Measurements from ENCODE around the gene MEF2B.

The MEF2B gene

GRCh38 chr19:19105365-19106055 lies 64.6 kb downstream of the MEF2B start:
- CTCF ChIA-PET = no interaction called here
- TF ChIP-seq SP2 (tag by site-specific recombination; IDR thresholded peaks at IDR 0.05) (peak; percentile 42), KLF1 (tag by site-specific recombination; IDR thresholded peaks at IDR 0.05) (0 out of 2 replicates have a peak, but pooled peaks have one; percentile 14), ZFHX2 (tag by site-specific recombination; conservative IDR thresholded peaks at IDR 0.05) (peak; percentile 38; the same call in 1 of the 2 replicates), EGR2 (tag by site-specific recombination; IDR thresholded peaks at IDR 0.05; ENCODE audit: low read depth) (peak; percentile 33; the same call in 1 of the 2 replicates), GLIS1 (tag by site-specific recombination; IDR thresholded peaks at IDR 0.05) (peak; percentile 49), ZNF501 (tag by site-specific recombination; IDR thresholded peaks at IDR 0.05) (no peak), SP3 (tag by site-specific recombination; IDR thresholded peaks at IDR 0.05) (peak; percentile 51; the same call in 1 of the 2 replicates), ZNF785 (tag by site-specific recombination; IDR thresholded peaks at IDR 0.05) (no peak), KLF16 (tag by site-specific recombination; IDR thresholded peaks at IDR 0.05) (no peak), ZNF768 (tag by site-specific recombination; IDR thresholded peaks at IDR 0.05) (no peak), ZNF513 (tag by site-specific recombination; IDR thresholded peaks at IDR 0.05) (no peak), ZNF549 (tag by site-specific recombination; IDR thresholded peaks at IDR 0.05) (no peak)
- H3K27ac ChIP-seq (ENCODE audit: extremely low read depth, low read depth, low read length) = no peak overlapping the region

GRCh38 chr19:19103167-19103566 lies 66.9 kb downstream of the MEF2B start:
- H3K9me3 ChIP-seq (ENCODE audit: control insufficient read depth, insufficient read depth, low read depth, low read length) = no peaks in the 10 kb centered on the region
- H3K36me3 ChIP-seq (ENCODE audit: control insufficient read depth in 2 of 2, insufficient read depth in 1 of 2, low read length in 2 of 2) = peaks cover 0 to 9% of the 10 kb centered on the region in 2 experiments; a peak in 1 of 3 replicates
- POLR2A ChIA-PET = no interaction called here
- TF ChIP-seq ZNF214 (tag by site-specific recombination; IDR thresholded peaks at IDR 0.05; ENCODE audit: borderline replicate concordance) (no peak), ZNF76 (tag by site-specific recombination; IDR thresholded peaks at IDR 0.05; ENCODE audit: borderline replicate concordance, low read depth) (no peak), ZNF132 (tag by site-specific recombination; IDR thresholded peaks at IDR 0.05; ENCODE audit: borderline replicate concordance) (no peak), ZIC2 (tag by site-specific recombination; IDR thresholded peaks at IDR 0.05) (no peak), ZSCAN18 (tag by site-specific recombination; IDR thresholded peaks at IDR 0.05) (no peak), ZBTB26 (tag by site-specific recombination; optimal IDR thresholded peaks at IDR 0.05) (no peak), PATZ1 (tag by site-specific recombination; IDR thresholded peaks at IDR 0.05) (no peak), ZFP41 (tag by site-specific recombination; IDR thresholded peaks at IDR 0.05; ENCODE audit: borderline replicate concordance) (no peak), ZSCAN16 (tag by site-specific recombination; IDR thresholded peaks at IDR 0.05) (no peak), ZNF292 (tag by site-specific recombination; IDR thresholded peaks at IDR 0.05; ENCODE audit: borderline replicate concordance, low read depth) (no peak), GLIS1 (tag by site-specific recombination; IDR thresholded peaks at IDR 0.05) (no peak), ZNF280C (tag by site-specific recombination; IDR thresholded peaks at IDR 0.05) (no peak), ZNF626 (tag by site-specific recombination; IDR thresholded peaks at IDR 0.05) (no peak), SETDB1 (IDR thresholded peaks at IDR 0.05; ENCODE audit: insufficient read length, low read length) (no peak), PRDM1 (tag by site-specific recombination; IDR thresholded peaks at IDR 0.05) (no peak)
- no peak overlapping the region for H3K4me3 ChIP-seq (ENCODE audit: low read depth, low read length)
- H3K4me1 ChIP-seq (ENCODE audit: control insufficient read depth, insufficient read depth, low read length) = no peaks in the 10 kb centered on the region
- CTCF ChIA-PET = interaction anchor here (0.6 to 1.0 kb wide), 3 partner anchors 13 to 72 kb away, joined by 3 read pairs; no protein-coding TSS in a partner anchor
- H3K27ac ChIP-seq (ENCODE audit: extremely low read depth, low read depth, low read length) = no peak overlapping the region

More at GRCh38 chr19:19105365-19106055, 64.6 kb downstream of the MEF2B start:
- POLR2A ChIA-PET = no interaction called here
- no peaks in the 10 kb centered on the region for H3K9me3 ChIP-seq (ENCODE audit: control insufficient read depth, insufficient read depth, low read depth, low read length)
- no peaks in the 10 kb centered on the region for H3K4me1 ChIP-seq (ENCODE audit: control insufficient read depth, insufficient read depth, low read length)
- H3K36me3 ChIP-seq (ENCODE audit: control insufficient read depth in 2 of 2, insufficient read depth in 1 of 2, low read length in 2 of 2) = peaks cover 0 to 9% of the 10 kb centered on the region in 2 experiments; a peak in 1 of 3 replicates
- no peak overlapping the region for H3K4me3 ChIP-seq (ENCODE audit: low read depth, low read length)

Measured in HEK293 (cell line).